ENCODE results near the gene SLC16A4. TPM values are rescaled to one million over a fixed set of nuclear protein-coding genes. Genes with fewer than 3 reads are reported as not detected.

Gene SLC16A4
- total RNA-seq, 3 donors from 2014 or later: 0.96 to 31.5 (median 14.4) TPM

DNA sequence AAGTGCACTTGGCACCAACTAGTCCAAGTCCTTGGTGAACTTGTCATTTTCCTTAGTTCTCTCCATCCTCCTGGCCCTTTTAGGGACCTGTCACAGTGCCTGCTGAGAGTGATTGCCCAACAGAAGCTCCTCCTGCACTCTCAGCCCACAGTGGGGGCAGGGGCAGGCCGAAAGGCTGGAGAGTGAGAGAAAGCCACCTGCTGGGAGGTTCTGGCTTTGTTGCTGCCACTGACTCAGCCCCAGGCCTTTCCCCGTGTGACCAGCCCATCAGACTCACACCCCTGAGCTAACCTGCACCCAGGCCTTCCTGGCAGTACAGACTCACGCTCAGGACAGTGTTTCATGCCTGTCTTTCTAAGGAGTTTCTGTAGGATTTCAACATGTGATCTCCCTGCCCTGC lies 43.0 kb upstream of the SLC16A4 start:
- no peaks in the 10 kb centered on the region for H3K9me3 ChIP-seq
- DNase-seq (ENCODE audit: low spot score in 2 of 2): no peak
- intact Hi-C loops (cut with DNase I; ENCODE audit: low total_unique reads): no loop called here
- TF ChIP-seq POLR2A (IDR thresholded peaks at IDR 0.05) (no peak), CTCF (IDR thresholded peaks at IDR 0.05) (no peak), POLR2AphosphoS5 (IDR thresholded peaks at IDR 0.05) (no peak)
- no peaks in the 10 kb centered on the region for H3K36me3 ChIP-seq
- no peak overlapping the region for H3K27ac ChIP-seq
- no peaks in the 10 kb centered on the region for H3K27me3 ChIP-seq
- no peaks in the 10 kb centered on the region for H3K4me1 ChIP-seq
- no peak overlapping the region for H3K4me3 ChIP-seq

GRCh38 chr1:110433213-110433612 lies 42.4 kb upstream of the SLC16A4 start:
- intact Hi-C loops (cut with DNase I; ENCODE audit: low total_unique reads): no loop called here
- no peak overlapping the region for H3K4me3 ChIP-seq
- H3K9me3 ChIP-seq: no peaks in the 10 kb centered on the region
- DNase-seq (ENCODE audit: low spot score in 2 of 2): no peak
- H3K36me3 ChIP-seq: no peaks in the 10 kb centered on the region
- H3K27me3 ChIP-seq: no peaks in the 10 kb centered on the region
- H3K27ac ChIP-seq: no peak overlapping the region
- H3K4me1 ChIP-seq: no peaks in the 10 kb centered on the region
- TF ChIP-seq CTCF (IDR thresholded peaks at IDR 0.05) (no peak), POLR2AphosphoS5 (IDR thresholded peaks at IDR 0.05) (no peak), POLR2A (IDR thresholded peaks at IDR 0.05) (no peak)

DNA sequence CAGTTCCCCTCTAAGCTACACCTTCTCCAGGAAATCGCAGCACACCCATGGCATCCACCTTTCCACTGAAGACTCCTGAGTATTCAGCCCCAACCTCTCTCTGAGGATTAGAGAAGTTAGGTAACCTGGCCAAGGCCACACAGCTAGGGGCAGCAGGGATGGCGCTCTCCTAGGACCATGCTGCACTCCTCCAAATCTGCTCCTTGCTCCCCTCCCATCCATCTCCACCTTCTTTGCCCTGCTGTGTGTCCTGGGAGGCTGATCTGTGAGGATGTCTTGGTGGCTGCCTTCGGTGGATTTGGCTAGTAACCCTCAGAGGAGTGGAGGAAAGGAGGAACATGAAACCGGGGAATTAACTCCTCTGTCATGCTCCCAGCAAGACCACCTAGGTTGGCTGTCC lies 40.1 kb upstream of the SLC16A4 start:
- intact Hi-C loops (cut with DNase I; ENCODE audit: low total_unique reads): no loop called here
- H3K4me3 ChIP-seq: no peak overlapping the region
- no peaks in the 10 kb centered on the region for H3K4me1 ChIP-seq
- no peak for TF ChIP-seq POLR2A (IDR thresholded peaks at IDR 0.05)
- TF ChIP-seq CTCF (IDR thresholded peaks at IDR 0.05): no peak
- no peak for TF ChIP-seq POLR2AphosphoS5 (IDR thresholded peaks at IDR 0.05)
- H3K27ac ChIP-seq: no peak overlapping the region
- no peaks in the 10 kb centered on the region for H3K36me3 ChIP-seq
- no peaks in the 10 kb centered on the region for H3K9me3 ChIP-seq
- no peak for DNase-seq (ENCODE audit: low spot score in 2 of 2)
- H3K27me3 ChIP-seq: no peaks in the 10 kb centered on the region

GRCh38 chr1:110430366-110430765 lies 39.5 kb upstream of the SLC16A4 start:
- no peaks in the 10 kb centered on the region for H3K4me1 ChIP-seq
- no peak for DNase-seq (ENCODE audit: low spot score in 2 of 2)
- no peak for TF ChIP-seq CTCF (IDR thresholded peaks at IDR 0.05)
- TF ChIP-seq POLR2A (IDR thresholded peaks at IDR 0.05): no peak
- TF ChIP-seq POLR2AphosphoS5 (IDR thresholded peaks at IDR 0.05): no peak
- intact Hi-C loops (cut with DNase I; ENCODE audit: low total_unique reads): no loop called here
- no peaks in the 10 kb centered on the region for H3K36me3 ChIP-seq
- no peaks in the 10 kb centered on the region for H3K9me3 ChIP-seq
- H3K4me3 ChIP-seq: no peak overlapping the region
- H3K27ac ChIP-seq: no peak overlapping the region
- H3K27me3 ChIP-seq: no peaks in the 10 kb centered on the region

DNA sequence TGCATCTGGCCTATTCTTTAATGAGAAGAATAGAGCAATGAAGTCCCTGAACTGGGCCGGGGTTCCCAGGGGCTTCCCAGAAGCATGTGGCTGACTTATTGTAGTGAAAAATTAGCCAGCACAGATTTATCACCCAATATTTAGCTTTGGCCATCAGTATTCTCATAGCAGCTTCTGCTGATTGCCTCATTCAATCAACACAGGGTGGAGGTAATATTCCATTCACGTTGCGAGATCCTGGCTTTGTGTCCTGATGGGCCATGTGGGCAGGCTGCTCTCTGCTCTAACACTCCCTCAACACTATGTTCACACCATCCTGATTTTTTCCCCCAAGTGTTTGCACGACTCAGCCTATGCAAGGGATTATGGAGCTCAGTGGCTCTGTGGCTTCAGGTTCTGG lies 38.1 kb upstream of the SLC16A4 start:
- no peak overlapping the region for H3K4me3 ChIP-seq
- intact Hi-C loops (cut with DNase I; ENCODE audit: low total_unique reads): no loop called here
- TF ChIP-seq POLR2A (IDR thresholded peaks at IDR 0.05): no peak
- TF ChIP-seq CTCF (IDR thresholded peaks at IDR 0.05): no peak
- no peak for TF ChIP-seq POLR2AphosphoS5 (IDR thresholded peaks at IDR 0.05)
- no peaks in the 10 kb centered on the region for H3K36me3 ChIP-seq
- H3K9me3 ChIP-seq: no peaks in the 10 kb centered on the region
- H3K27me3 ChIP-seq: no peaks in the 10 kb centered on the region
- H3K4me1 ChIP-seq: no peaks in the 10 kb centered on the region
- no peak for DNase-seq (ENCODE audit: low spot score in 2 of 2)
- no peak overlapping the region for H3K27ac ChIP-seq
